ENCODE results near the gene RBP3.

Gene RBP3

DNA sequence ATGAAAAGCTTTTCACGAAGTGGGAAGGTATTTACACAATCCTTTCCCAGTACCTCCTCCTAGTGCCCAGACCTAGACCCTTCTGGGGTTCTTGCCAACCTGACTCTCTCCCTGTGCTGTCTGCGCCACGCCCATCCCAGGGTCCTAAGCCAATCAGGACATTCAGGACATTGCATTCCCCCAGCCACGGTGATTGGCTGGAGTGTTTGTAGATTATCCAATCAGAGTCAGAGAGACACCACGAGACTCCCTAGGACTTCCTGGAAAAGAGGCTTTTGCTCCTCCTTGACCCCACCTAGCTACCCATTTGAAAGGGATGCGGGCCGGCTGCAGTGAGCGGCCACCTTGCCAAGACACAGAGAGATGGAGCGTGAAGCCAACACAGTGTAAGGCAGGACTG, 29.5 kb upstream of the RBP3 start:
- no peaks in the 10 kb centered on the region for H3K9me3 ChIP-seq (ENCODE audit: insufficient read depth, low read length)
- no peaks in the 10 kb centered on the region for H3K79me2 ChIP-seq (ENCODE audit: low read length)
- H2AFZ ChIP-seq (ENCODE audit: low read depth, low read length) = no peak overlapping the region
- H3K36me3 ChIP-seq (replicated peaks; ENCODE audit: low read depth, low read length) = no peaks in the 10 kb centered on the region
- H3K4me3 ChIP-seq (ENCODE audit: low read length) = no peak overlapping the region
- no peaks in the 10 kb centered on the region for H3K27me3 ChIP-seq (ENCODE audit: low read depth, low read length)
- no peak overlapping the region for H3K9ac ChIP-seq (ENCODE audit: low read length)
- TF ChIP-seq, protein P1, sequence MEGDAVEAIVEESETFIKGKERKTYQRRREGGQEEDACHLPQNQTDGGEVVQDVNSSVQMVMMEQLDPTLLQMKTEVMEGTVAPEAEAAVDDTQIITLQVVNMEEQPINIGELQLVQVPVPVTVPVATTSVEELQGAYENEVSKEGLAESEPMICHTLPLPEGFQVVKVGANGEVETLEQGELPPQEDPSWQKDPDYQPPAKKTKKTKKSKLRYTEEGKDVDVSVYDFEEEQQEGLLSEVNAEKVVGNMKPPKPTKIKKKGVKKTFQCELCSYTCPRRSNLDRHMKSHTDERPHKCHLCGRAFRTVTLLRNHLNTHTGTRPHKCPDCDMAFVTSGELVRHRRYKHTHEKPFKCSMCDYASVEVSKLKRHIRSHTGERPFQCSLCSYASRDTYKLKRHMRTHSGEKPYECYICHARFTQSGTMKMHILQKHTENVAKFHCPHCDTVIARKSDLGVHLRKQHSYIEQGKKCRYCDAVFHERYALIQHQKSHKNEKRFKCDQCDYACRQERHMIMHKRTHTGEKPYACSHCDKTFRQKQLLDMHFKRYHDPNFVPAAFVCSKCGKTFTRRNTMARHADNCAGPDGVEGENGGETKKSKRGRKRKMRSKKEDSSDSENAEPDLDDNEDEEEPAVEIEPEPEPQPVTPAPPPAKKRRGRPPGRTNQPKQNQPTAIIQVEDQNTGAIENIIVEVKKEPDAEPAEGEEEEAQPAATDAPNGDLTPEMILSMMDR (IDR thresholded peaks at IDR 0.05; ENCODE audit: low read depth, low read length) = no peak
- no peaks in the 10 kb centered on the region for H3K4me1 ChIP-seq (ENCODE audit: low read length)
- no peak overlapping the region for H3K27ac ChIP-seq (ENCODE audit: low read length)
- H3K4me2 ChIP-seq (ENCODE audit: low read length) = no peak overlapping the region
- no peaks in the 10 kb centered on the region for H4K20me1 ChIP-seq (ENCODE audit: insufficient read depth, low read length)

DNA sequence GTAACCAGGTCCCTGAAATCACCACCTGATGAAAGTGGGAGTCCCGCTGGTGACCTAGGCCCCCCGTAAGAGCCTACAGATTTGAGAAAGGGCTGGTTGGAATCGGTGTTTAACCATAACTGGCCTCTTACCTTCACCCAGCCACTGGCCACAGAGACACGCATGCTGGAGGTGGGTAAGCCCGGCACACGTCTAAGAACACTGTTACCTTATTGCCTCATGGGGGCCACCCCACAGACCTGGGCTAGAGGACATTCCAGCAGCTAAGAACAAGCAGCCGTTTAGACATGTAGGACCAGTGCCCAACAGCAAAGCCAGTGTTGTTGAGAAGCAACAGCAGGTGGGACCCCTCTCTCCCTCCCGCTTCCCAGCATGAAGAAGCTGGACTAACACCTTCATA, 28.4 kb upstream of the RBP3 start:
- no peak overlapping the region for H3K4me3 ChIP-seq (ENCODE audit: low read length)
- H3K4me2 ChIP-seq (ENCODE audit: low read length) = no peak overlapping the region
- TF ChIP-seq, protein P1 (IDR thresholded peaks at IDR 0.05; ENCODE audit: low read depth, low read length) = no peak
- TF ChIP-seq EZH2phosphoT487 (IDR thresholded peaks at IDR 0.05; ENCODE audit: low read depth) = no peak
- no peaks in the 10 kb centered on the region for H3K4me1 ChIP-seq (ENCODE audit: low read length)
- no peak overlapping the region for H2AFZ ChIP-seq (ENCODE audit: low read depth, low read length)
- no peak overlapping the region for H3K9ac ChIP-seq (ENCODE audit: low read length)
- no peaks in the 10 kb centered on the region for H3K9me3 ChIP-seq (ENCODE audit: insufficient read depth, low read length)
- H3K36me3 ChIP-seq (replicated peaks; ENCODE audit: low read depth, low read length) = no peaks in the 10 kb centered on the region
- no peaks in the 10 kb centered on the region for H4K20me1 ChIP-seq (ENCODE audit: insufficient read depth, low read length)
- H3K79me2 ChIP-seq (ENCODE audit: low read length) = no peaks in the 10 kb centered on the region
- H3K27ac ChIP-seq (ENCODE audit: low read length) = no peak overlapping the region
- H3K27me3 ChIP-seq (ENCODE audit: low read depth, low read length) = no peaks in the 10 kb centered on the region

DNA sequence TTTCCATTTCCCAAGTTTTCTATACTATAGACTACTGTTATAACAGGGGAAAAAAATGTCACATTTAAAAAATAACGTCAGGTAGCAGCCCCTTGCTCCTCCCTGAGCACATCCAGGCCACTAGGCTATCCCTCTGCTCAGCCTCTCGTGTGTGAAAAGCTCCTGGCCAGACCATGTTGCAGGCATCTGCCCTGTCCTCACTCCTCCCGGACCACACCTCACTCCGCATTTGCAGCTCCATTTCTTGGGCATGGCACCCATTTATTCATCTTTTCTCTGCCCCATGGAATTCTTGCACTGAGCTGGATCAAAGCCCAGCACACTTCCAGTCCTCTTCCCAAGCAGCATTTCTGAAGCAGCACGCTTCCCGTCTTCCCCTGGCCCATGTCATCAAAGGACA, 27.4 kb upstream of the RBP3 start:
- Histone ChIP-seq H3K27me3 (ENCODE audit: low read depth, low read length) (no peaks in the 10 kb centered on the region), H3K9me3 (ENCODE audit: insufficient read depth, low read length) (no peaks in the 10 kb centered on the region)
- TF ChIP-seq, protein P1 (IDR thresholded peaks at IDR 0.05; ENCODE audit: low read depth, low read length) = no peak
- no peak for TF ChIP-seq EZH2phosphoT487 (IDR thresholded peaks at IDR 0.05; ENCODE audit: low read depth)

GRCh38 chr10:47321521-47322195, 26.5 kb upstream of the RBP3 start:
- H3K79me2 ChIP-seq (ENCODE audit: low read length) = no peaks in the 10 kb centered on the region
- H2AFZ ChIP-seq (ENCODE audit: low read depth, low read length) = no peak overlapping the region
- H3K36me3 ChIP-seq (replicated peaks; ENCODE audit: low read depth, low read length) = no peaks in the 10 kb centered on the region
- H3K27me3 ChIP-seq (ENCODE audit: low read depth, low read length) = no peaks in the 10 kb centered on the region
- no peak overlapping the region for H3K27ac ChIP-seq (ENCODE audit: low read length)
- H4K20me1 ChIP-seq (ENCODE audit: insufficient read depth, low read length) = no peaks in the 10 kb centered on the region
- no peak overlapping the region for H3K4me2 ChIP-seq (ENCODE audit: low read length)
- no peak overlapping the region for H3K9ac ChIP-seq (ENCODE audit: low read length)
- no peaks in the 10 kb centered on the region for H3K4me1 ChIP-seq (ENCODE audit: low read length)
- TF ChIP-seq EZH2phosphoT487 (IDR thresholded peaks at IDR 0.05; ENCODE audit: low read depth) = no peak
- TF ChIP-seq, protein P1 (IDR thresholded peaks at IDR 0.05; ENCODE audit: low read depth, low read length) = no peak
- no peaks in the 10 kb centered on the region for H3K9me3 ChIP-seq (ENCODE audit: insufficient read depth, low read length)
- H3K4me3 ChIP-seq (ENCODE audit: low read length) = no peak overlapping the region

More for the DNA sequence above, 27.4 kb upstream of the RBP3 start:
- H3K4me1 ChIP-seq (ENCODE audit: low read length) = no peaks in the 10 kb centered on the region
- no peak overlapping the region for H3K4me2 ChIP-seq (ENCODE audit: low read length)
- H3K36me3 ChIP-seq (replicated peaks; ENCODE audit: low read depth, low read length) = no peaks in the 10 kb centered on the region
- no peak overlapping the region for H3K9ac ChIP-seq (ENCODE audit: low read length)
- no peaks in the 10 kb centered on the region for H4K20me1 ChIP-seq (ENCODE audit: insufficient read depth, low read length)
- no peak overlapping the region for H3K27ac ChIP-seq (ENCODE audit: low read length)
- H3K79me2 ChIP-seq (ENCODE audit: low read length) = no peaks in the 10 kb centered on the region
- H3K4me3 ChIP-seq (ENCODE audit: low read length) = no peak overlapping the region
- no peak overlapping the region for H2AFZ ChIP-seq (ENCODE audit: low read depth, low read length)
